Measurements from ENCODE around the gene KCNQ1.

DNA sequence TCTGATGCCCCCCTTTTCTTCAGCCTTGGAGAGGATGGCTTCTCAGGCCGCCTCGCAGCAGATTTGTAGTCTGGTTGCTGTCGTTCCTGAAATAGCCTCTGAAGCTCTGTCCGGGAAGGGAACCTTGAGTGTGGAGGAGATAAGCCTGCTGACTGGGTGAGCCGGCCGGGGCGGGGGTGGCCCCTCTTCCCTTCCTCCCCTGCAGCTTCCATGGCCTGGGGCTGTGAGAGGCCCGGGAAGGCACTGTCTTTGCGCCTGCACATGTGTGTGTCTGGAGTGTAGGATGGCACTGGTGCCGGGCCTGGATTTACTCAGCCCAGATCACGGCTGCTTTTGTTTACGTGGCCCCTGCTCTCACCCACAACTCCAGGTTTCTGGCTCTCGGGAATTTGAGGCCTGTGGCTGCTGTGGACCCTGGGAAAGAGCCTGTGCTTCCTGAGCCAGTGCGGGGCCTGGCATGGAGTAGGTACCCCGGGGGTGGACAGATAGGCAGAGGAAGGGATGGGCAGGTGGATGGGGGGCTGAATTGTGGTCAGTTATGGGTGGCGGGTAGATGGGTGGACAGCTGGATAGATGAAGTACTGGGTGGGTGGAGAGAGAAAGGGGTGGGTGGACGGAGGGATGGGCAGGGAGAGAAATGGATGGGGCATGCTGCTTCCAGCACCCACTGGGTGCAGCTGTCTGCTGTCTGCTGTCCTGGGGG is 16.6 kb downstream of the KCNQ1 start:
- TF ChIP-seq, protein P1, sequence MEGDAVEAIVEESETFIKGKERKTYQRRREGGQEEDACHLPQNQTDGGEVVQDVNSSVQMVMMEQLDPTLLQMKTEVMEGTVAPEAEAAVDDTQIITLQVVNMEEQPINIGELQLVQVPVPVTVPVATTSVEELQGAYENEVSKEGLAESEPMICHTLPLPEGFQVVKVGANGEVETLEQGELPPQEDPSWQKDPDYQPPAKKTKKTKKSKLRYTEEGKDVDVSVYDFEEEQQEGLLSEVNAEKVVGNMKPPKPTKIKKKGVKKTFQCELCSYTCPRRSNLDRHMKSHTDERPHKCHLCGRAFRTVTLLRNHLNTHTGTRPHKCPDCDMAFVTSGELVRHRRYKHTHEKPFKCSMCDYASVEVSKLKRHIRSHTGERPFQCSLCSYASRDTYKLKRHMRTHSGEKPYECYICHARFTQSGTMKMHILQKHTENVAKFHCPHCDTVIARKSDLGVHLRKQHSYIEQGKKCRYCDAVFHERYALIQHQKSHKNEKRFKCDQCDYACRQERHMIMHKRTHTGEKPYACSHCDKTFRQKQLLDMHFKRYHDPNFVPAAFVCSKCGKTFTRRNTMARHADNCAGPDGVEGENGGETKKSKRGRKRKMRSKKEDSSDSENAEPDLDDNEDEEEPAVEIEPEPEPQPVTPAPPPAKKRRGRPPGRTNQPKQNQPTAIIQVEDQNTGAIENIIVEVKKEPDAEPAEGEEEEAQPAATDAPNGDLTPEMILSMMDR (IDR thresholded peaks at IDR 0.05): no peak
- no peak for TF ChIP-seq POLR2AphosphoS5 (IDR thresholded peaks at IDR 0.05; ENCODE audit: insufficient read depth in 1 of 2, low read depth in 1 of 2)
- TF ChIP-seq POLR2A (IDR thresholded peaks at IDR 0.05): no peak
